HG03159 (cell line): ENCODE measurements around the gene RXRG.

Source experiments
- ATAC-seq: cut with Tn5 transposase; IDR thresholded peaks from one replicate; pipeline ENCODE4 v1.9.1; 2021; ENCODE audit warnings: mild to moderate bottlenecking, moderate library complexity; ENCODE audit not compliant: unreplicated experiment

The RXRG gene

GRCh38 chr1:165371588-165372225 is 73.2 kb downstream of the RXRG start:
- ATAC-seq: no peak

- ATAC-seq: peak; percentile 75
These were observed 75.6 kb downstream of the RXRG start for GRCh38 chr1:165369255-165369848.

- ATAC-seq: peak; percentile 70
These were observed 77.4 kb downstream of the RXRG start for GRCh38 chr1:165367375-165367993.

GRCh38 chr1:165365341-165365740 is 79.6 kb downstream of the RXRG start:
- ATAC-seq: no peak

- ATAC-seq: no peak
These were observed 80.3 kb downstream of the RXRG start for GRCh38 chr1:165364568-165365133.

- ATAC-seq: no peak
These were observed 88.0 kb downstream of the RXRG start for GRCh38 chr1:165356876-165357275.

GRCh38 chr1:165355977-165356811 is 88.7 kb downstream of the RXRG start, which contains the start of gene LMX1A:
LMX1A (minus strand) TSS chr1:165356715; CDS start chr1:165355559, 1,156 bp downstream.
- no peak for ATAC-seq

GRCh38 chr1:165355139-165355976 is 89.6 kb downstream of the RXRG start:
- ATAC-seq: no peak

GRCh38 chr1:165354739-165355138 is 90.2 kb downstream of the RXRG start:
- no peak for ATAC-seq

GRCh38 chr1:165353731-165354671 is 90.9 kb downstream of the RXRG start:
- no peak for ATAC-seq

- ATAC-seq: no peak
These were observed 92.3 kb downstream of the RXRG start for GRCh38 chr1:165352442-165353293.

GRCh38 chr1:165351863-165352441 is 93.0 kb downstream of the RXRG start:
- no peak for ATAC-seq
